Uterus (tissue), 4 donors: ENCODE data around the gene BMPR1A. TPM values are rescaled to one million over a fixed set of nuclear protein-coding genes. Genes with fewer than 3 reads are reported as not detected.
"Not testable (repeated sequence)": the region's sequence is repeated elsewhere in the genome, so short reads cannot be mapped to it uniquely, and the experiment has no call there.

Experiments
- DNase-seq, 2 donors: peaks; one replicate each; pipeline ENCODE4 v3.0.0-alpha.2; 2019 to 2020
- H3K27ac ChIP-seq, 2 donors: fragments of 200-600 bp; sonication (generic); 1 replicate in 1 of 2; 2 replicates in 1 of 2; pipeline ENCODE4 v1.5.1; 2016 to 2018
- H3K27me3 ChIP-seq, 2 donors: fragments of 200-600 bp; sonication (generic); one replicate each; pipeline ENCODE4 v1.5.1; 2018 to 2019; ENCODE audit warnings: control low read depth in 1 of 2
- H3K36me3 ChIP-seq, 2 donors: fragments of 200-600 bp; sonication (generic); one replicate each; pipeline ENCODE4 v1.5.1; 2019; ENCODE audit warnings: control low read depth in 1 of 2
- H3K4me1 ChIP-seq, 2 donors: fragments of 200-600 bp; sonication (generic); one replicate each; pipeline ENCODE4 v1.5.1; 2018 to 2019; ENCODE audit warnings: control low read depth in 1 of 2
- H3K4me3 ChIP-seq, 2 donors: fragments of 200-600 bp; sonication (generic); 1 replicate in 1 of 2; 2 replicates in 1 of 2; pipeline ENCODE4 v1.5.1; 2018 to 2019; ENCODE audit warnings: mild to moderate bottlenecking in 1 of 2
- H3K9me3 ChIP-seq, 2 donors: fragments of 200-600 bp; sonication (generic); one replicate each; pipeline ENCODE4 v1.5.1; 2019; ENCODE audit warnings: control low read depth in 1 of 2
- POLR2A ChIP-seq, 2 donors: fragments of 450-650 bp; IDR thresholded peaks; one replicate each; pipeline ENCODE4 v1.6.1; 2016; ENCODE audit warnings: antibody characterized with exemption in 2 of 2, mild to moderate bottlenecking in 1 of 2, moderate library complexity in 1 of 2
- intact Hi-C: fragments of 100-400 bp; cut with DNase I; formaldehyde crosslinking; loops from one replicate; pipeline ENCODE4 v1.15.1; 2023; ENCODE audit warnings: low total_unique reads
- small RNA-seq: library from RNA; depleted of rRNA; stranded (forward); fragments of <200 nt; gene quantifications from one replicate; pipeline ENCODE3, GENCODE V24; 2016
- total RNA-seq, 4 donors: library from RNA; depleted of rRNA in 3 of 4; stranded (reverse); fragments of >200 nt in 3 of 4; gene quantifications; one replicate each; pipeline versions ENCODE4 v1.1.0 to v1.2.4, GENCODE V29; 2014 to 2023
- TF ChIP-seq, protein P1 (sequence below), 4 experiments: fragments of 200-600 bp in 2 of 4; fragments of 450-650 bp in 2 of 4; sonication (generic) in 2 of 4; IDR thresholded peaks; one replicate each; pipeline ENCODE4 v1.5.1; 2016 to 2019; ENCODE audit warnings: antibody characterized with exemption in 4 of 4, mild to moderate bottlenecking in 2 of 4, moderate library complexity in 1 of 4
- donor health status: DM: yes; HTN: yes; CAD: no.

BMPR1A gene
- total RNA-seq, 4 donors from 2014 or later = 27.4 to 175 (median 69.2) TPM

DNA sequence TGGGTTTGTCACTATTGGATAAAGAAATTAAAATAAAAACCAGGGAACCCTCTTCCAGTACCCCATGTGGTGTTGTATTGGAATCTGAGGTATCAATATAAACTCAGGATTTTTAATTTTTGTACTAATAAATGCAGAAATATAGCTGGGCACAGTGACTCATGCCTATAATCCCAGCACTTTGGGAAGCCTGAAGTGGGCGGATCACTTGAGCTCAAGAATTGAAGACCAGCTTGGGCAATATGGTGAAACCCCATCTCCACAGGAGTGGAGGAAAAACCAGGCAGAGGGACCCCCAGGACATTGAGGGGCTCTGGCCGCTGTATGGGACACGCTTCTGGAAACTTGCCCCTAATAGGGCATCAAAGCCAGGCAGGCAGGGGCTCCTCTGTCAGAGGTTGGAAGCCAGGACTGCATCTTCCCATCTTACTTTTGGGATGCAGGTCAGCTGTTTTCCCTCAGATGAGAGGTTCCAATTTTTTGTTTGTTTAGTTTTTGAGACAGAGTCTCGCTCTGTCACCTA is 222.9 kb downstream of the BMPR1A start:
- peak overlapping the region; percentile 70 to 76 for H3K27ac ChIP-seq
- DNase-seq = no peak
- intact Hi-C loops = no loop called here

DNA sequence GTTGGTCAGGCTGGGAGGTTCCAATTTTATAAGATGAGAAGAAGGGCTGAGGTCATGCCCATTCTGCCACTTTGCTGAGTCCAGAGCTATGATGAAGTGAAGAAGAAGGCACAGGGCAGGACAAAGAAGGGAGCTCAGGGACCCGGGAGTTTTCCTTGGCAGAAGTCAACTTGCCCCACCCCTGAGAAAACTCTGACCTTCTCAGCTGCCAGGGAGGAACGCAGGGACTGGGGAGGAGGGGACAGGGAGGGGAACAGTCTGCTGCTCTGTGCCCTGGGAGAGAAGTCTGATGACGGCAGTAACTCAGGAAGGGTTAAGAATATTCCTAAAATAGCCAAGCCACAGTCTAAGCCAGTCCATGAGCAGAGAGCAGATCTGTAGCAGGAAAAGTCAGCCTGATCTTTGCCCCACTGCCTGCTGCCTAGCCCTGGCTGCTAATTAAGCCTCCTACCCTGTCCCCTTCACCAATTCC is 223.6 kb downstream of the BMPR1A start:
- peak overlapping the region; percentile 70 to 76 for H3K27ac ChIP-seq
- intact Hi-C loops = no loop called here

More for the DNA sequence above, 222.9 kb downstream of the BMPR1A start:
- no peak overlapping the region for H3K4me3 ChIP-seq
- TF ChIP-seq, protein P1, sequence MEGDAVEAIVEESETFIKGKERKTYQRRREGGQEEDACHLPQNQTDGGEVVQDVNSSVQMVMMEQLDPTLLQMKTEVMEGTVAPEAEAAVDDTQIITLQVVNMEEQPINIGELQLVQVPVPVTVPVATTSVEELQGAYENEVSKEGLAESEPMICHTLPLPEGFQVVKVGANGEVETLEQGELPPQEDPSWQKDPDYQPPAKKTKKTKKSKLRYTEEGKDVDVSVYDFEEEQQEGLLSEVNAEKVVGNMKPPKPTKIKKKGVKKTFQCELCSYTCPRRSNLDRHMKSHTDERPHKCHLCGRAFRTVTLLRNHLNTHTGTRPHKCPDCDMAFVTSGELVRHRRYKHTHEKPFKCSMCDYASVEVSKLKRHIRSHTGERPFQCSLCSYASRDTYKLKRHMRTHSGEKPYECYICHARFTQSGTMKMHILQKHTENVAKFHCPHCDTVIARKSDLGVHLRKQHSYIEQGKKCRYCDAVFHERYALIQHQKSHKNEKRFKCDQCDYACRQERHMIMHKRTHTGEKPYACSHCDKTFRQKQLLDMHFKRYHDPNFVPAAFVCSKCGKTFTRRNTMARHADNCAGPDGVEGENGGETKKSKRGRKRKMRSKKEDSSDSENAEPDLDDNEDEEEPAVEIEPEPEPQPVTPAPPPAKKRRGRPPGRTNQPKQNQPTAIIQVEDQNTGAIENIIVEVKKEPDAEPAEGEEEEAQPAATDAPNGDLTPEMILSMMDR (IDR thresholded peaks at IDR 0.05) = no peak
- no peak for TF ChIP-seq POLR2A (IDR thresholded peaks at IDR 0.05)
- no peaks in the 10 kb centered on the region for H3K9me3 ChIP-seq
- H3K27me3 ChIP-seq = no peaks in the 10 kb centered on the region
- no peaks in the 10 kb centered on the region for H3K4me1 ChIP-seq
- H3K36me3 ChIP-seq = no peaks in the 10 kb centered on the region

DNA sequence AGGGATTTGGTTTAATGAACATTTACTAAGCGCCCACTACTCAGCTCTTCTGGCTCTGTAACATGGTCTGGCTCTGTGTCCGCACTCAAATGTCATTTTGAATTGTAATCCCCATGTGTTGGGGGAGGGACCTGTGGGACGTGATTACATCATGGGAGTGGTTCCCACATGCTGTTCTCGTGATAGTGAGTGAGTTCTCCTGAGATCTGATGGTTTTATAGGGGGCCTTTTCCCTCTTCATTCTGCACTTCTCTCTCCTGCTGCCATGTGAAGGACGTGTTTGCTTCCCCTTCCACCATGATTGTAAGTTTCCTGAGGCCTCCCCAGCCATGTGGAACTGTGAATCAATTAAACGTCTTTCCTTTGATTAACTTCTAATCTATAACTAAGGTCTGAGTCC is 224.6 kb downstream of the BMPR1A start:
- H3K36me3 ChIP-seq, H3K9me3 ChIP-seq, H3K27me3 ChIP-seq, H3K4me1 ChIP-seq, intact Hi-C loops, H3K4me3 ChIP-seq: not testable (repeated sequence)
- H3K27ac ChIP-seq = peak overlapping the region; percentile 70 to 76
- peak in 1 of 2 donors; percentile 40 for DNase-seq

More for the DNA sequence above, 223.6 kb downstream of the BMPR1A start:
- Histone ChIP-seq H3K4me3 (no peak overlapping the region), H3K36me3 (no peaks in the 10 kb centered on the region), H3K4me1 (no peaks in the 10 kb centered on the region), H3K9me3 (no peaks in the 10 kb centered on the region), H3K27me3 (no peaks in the 10 kb centered on the region)
- peak in 1 of 2 donors; percentile 50 for DNase-seq
- no peak for TF ChIP-seq POLR2A (IDR thresholded peaks at IDR 0.05)
- TF ChIP-seq, protein P1 (IDR thresholded peaks at IDR 0.05) = no peak

DNA sequence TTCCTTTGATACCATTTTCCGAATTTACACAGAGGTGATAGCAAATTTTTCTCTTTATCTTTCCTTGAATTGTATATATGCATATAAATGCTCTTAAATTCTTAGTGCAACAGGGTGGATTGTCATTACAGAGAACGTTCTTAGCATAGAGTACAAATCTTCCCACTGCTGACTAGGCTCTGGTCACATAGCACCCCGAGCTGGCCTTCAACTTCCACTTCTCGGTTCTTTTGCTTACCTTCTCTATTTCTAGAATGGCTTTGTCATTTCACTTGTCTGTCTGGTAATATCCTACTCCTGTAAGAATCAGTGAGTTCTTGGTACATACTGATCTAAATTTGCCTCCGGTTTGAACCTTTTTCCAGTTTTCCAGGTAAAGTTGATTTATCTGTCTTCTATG is 225.3 kb downstream of the BMPR1A start:
- no peaks in the 10 kb centered on the region for H3K27me3 ChIP-seq
- no peaks in the 10 kb centered on the region for H3K9me3 ChIP-seq
- peak overlapping the region in 1 of 2 donors; percentile 19 for H3K27ac ChIP-seq
- H3K36me3 ChIP-seq = no peaks in the 10 kb centered on the region
- no peak overlapping the region for H3K4me3 ChIP-seq
- H3K4me1 ChIP-seq = no peaks in the 10 kb centered on the region
- intact Hi-C loops = no loop called here
- DNase-seq = no peak
- TF ChIP-seq, protein P1 (IDR thresholded peaks at IDR 0.05) = no peak
- no peak for TF ChIP-seq POLR2A (IDR thresholded peaks at IDR 0.05)

Small RNA genes within 50 kb of the gene (small RNA-seq; reads per million reads assigned to genes)
- gene RNU1-19P = not detected

Other genes starting within 250 kb of the BMPR1A start
- gene WAPL, start 234.8 kb upstream of the BMPR1A start, total RNA-seq = 10 to 100 TPM; 17.4 to 75.1 (median 34.9) TPM
- not detected for gene OPN4, start 102.1 kb upstream of the BMPR1A start, total RNA-seq
- gene LDB3, start 88.1 kb upstream of the BMPR1A start, total RNA-seq = 10 to 100 TPM in 1 of 4 donors, 1 to 10 TPM in 2, under 1 TPM in 1; 0.97 to 33.4 (median 4.2) TPM
- gene MMRN2, start 201.0 kb downstream of the BMPR1A start, total RNA-seq = 100 to 1,000 TPM in 1 of 4 donors, 10 to 100 TPM in 3; 45.0 to 133 (median 74.2) TPM
- 10 to 100 TPM in 3 of 4 donors, 1 to 10 TPM in 1; 5.5 to 68.6 (median 36.2) TPM for gene SNCG, start 202.0 kb downstream of the BMPR1A start, total RNA-seq
- 100 to 1,000 TPM in 3 of 4 donors, 1 to 10 TPM in 1; 8.5 to 368 (median 275) TPM for gene ADIRF, start 211.9 kb downstream of the BMPR1A start, total RNA-seq